ENCODE measurements around the gene HYAL2.

DNA sequence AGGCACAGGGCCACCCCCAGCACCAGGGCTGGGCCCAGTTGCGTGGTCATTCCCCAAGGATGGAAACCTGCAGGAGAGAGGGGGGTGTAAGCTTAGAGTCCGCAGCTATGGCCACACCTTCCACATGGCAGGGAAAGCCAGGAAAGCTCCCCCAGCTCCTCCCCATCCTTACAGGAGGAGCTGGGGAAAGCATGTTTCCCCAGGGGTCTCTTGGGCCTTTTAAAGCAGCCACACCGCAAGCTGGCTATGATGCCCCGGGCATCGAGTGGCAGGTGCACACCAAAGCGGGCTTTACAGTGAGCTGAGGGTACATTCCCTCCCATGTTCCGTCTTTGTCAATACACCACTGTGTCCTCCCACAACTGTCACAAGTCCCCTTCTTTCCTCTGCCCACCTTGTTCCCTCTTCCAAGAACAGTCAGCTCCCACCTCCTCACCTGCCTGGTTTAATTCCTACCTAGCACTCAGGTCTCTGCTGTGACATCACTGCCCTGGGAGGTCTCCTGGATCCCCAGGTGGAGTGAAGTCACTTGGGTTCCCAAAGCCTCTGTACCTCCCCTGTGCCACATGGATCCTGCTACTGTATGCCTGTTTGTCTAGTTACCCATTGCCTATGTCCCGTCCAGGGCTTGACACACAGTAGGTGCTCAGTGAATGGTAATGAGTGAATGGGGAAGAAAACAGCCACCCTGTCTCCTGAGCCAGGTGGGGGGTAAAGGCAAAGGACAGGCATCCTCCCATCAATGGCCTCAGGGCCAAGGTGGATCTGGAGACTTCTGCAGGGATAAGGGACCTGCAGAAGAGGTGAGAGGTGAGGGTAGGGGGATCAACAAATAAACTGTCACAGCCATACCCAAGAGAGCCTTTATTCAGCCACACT lies 26.8 kb downstream of the HYAL2 start:
- TF ChIP-seq SUZ12 (IDR thresholded peaks at IDR 0.05; ENCODE audit: extremely low read depth, insufficient read depth, insufficient read length) (no peak), YY1 (IDR thresholded peaks at IDR 0.05; ENCODE audit: insufficient read depth, insufficient read length) (no peak), ZNF274 (IDR thresholded peaks at IDR 0.05; ENCODE audit: low read depth, low read length) (no peak)
